ENCODE measurements around the gene HIC1.

HIC1 gene

DNA sequence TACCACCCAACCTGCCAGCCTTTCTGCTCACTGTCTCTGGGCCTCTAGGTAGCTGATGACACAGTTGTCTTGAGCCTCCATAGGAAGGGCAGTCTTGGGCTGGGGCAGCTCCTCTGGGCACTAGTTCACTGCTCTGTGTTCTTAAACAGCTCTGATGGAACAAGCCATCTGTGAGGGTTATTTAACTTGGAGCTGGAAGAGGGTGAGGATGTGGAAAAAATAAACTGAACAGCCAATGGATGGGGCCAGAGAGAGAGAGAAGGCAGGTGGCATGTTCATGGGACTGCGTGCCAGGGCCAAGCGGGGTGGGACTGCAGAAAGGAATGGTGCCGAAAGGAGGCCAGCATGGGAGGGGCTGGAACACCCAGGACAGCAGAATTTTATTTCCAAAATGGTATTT, 52.6 kb downstream of the HIC1 start:
- no peak for DNase-seq

- no peak for DNase-seq
These were observed 53.3 kb downstream of the HIC1 start for GRCh38 chr17:2108170-2108569.

DNA sequence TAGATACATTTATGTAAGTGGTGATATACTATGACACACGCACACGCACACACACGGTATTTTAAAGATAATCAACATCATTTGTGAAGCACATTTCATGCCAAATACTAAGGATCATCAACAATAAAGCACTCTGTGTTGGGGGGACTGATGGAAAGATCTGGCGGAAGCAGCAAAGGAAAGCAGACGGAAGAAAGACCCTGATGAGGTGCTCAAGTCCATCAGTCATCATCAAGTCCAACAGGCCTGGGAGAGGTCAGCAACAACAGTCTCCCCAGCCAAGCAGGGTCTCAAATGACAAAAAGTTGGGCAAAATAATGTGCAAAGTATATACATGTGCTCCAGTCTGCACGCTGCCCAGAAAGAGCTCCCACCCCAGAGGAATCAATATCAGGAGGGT, 55.5 kb downstream of the HIC1 start:
- no peak for DNase-seq

DNA sequence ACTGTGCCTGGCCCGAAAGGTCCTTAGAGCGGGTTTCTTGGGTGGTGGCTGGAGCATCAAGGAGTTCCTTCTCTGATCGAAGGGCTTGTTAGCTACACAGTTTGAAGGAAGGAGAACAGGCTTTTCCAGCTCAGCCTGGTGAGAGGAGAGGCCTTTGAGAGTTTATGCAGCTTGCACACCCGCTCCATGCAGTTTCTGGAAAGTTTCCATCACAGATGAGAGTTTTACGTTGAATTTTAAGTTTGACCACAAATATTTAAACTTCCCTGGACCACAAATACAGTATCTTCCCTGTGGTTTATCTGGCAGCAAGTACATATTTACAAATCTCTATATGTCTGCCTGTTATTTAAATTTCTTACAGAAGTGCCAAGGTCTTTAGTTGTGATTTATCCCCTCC, 56.8 kb downstream of the HIC1 start:
- no peak for DNase-seq
